ENCODE data around the gene DPH6.

DNA sequence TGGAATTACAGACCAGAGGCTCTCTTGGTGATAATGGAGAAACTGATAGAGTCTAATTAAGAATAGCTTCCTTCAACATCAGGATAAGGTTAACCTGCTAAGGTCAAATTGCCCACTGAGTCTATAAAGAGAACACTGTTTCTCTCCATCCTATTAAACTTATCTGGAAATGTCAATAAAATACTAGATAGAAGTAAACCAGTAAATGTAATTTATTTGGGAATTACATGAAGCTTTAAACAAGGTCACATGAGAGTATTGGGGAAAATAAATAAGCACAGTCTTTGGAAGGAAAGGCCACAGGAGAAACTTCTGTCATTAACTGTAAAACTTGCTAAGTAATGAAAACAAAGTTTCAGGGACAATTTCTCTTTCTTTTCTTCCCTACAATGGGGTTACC lies 118.5 kb downstream of the DPH6 start:
- TF ChIP-seq, protein P1, sequence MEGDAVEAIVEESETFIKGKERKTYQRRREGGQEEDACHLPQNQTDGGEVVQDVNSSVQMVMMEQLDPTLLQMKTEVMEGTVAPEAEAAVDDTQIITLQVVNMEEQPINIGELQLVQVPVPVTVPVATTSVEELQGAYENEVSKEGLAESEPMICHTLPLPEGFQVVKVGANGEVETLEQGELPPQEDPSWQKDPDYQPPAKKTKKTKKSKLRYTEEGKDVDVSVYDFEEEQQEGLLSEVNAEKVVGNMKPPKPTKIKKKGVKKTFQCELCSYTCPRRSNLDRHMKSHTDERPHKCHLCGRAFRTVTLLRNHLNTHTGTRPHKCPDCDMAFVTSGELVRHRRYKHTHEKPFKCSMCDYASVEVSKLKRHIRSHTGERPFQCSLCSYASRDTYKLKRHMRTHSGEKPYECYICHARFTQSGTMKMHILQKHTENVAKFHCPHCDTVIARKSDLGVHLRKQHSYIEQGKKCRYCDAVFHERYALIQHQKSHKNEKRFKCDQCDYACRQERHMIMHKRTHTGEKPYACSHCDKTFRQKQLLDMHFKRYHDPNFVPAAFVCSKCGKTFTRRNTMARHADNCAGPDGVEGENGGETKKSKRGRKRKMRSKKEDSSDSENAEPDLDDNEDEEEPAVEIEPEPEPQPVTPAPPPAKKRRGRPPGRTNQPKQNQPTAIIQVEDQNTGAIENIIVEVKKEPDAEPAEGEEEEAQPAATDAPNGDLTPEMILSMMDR (IDR thresholded peaks at IDR 0.05): no peak
- no peak for TF ChIP-seq POLR2A (IDR thresholded peaks at IDR 0.05)
- TF ChIP-seq POLR2AphosphoS5 (IDR thresholded peaks at IDR 0.05): no peak
